Measurements from ENCODE around the gene ADSS1. TPM values are rescaled to one million over a fixed set of nuclear protein-coding genes. Genes with fewer than 3 reads are reported as not detected.

ADSS1 gene
- total RNA-seq, 4 donors from 2014 or later: 2.8 to 12.4 (median 9.0) TPM

GRCh38 chr14:104734991-104735779 lies 11.2 kb downstream of the ADSS1 start:
- DNase-seq (ENCODE audit: low spot score in 2 of 2): no peak
- Histone ChIP-seq H3K27me3 (no peaks in the 10 kb centered on the region), H3K4me1 (peaks cover 47% of the 10 kb centered on the region), H3K27ac (no peak overlapping the region), H3K36me3 (no peaks in the 10 kb centered on the region), H3K4me3 (no peak overlapping the region), H3K9me3 (no peaks in the 10 kb centered on the region)
- 90% methylated on average over 3 of the region's 31 CpGs for WGBS
- TF ChIP-seq POLR2AphosphoS5 (IDR thresholded peaks at IDR 0.05) (no peak), EP300 (IDR thresholded peaks at IDR 0.05) (no peak), POLR2A (IDR thresholded peaks at IDR 0.05) (no peak)
- TF ChIP-seq, protein P1, sequence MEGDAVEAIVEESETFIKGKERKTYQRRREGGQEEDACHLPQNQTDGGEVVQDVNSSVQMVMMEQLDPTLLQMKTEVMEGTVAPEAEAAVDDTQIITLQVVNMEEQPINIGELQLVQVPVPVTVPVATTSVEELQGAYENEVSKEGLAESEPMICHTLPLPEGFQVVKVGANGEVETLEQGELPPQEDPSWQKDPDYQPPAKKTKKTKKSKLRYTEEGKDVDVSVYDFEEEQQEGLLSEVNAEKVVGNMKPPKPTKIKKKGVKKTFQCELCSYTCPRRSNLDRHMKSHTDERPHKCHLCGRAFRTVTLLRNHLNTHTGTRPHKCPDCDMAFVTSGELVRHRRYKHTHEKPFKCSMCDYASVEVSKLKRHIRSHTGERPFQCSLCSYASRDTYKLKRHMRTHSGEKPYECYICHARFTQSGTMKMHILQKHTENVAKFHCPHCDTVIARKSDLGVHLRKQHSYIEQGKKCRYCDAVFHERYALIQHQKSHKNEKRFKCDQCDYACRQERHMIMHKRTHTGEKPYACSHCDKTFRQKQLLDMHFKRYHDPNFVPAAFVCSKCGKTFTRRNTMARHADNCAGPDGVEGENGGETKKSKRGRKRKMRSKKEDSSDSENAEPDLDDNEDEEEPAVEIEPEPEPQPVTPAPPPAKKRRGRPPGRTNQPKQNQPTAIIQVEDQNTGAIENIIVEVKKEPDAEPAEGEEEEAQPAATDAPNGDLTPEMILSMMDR (IDR thresholded peaks at IDR 0.05): no peak

DNA sequence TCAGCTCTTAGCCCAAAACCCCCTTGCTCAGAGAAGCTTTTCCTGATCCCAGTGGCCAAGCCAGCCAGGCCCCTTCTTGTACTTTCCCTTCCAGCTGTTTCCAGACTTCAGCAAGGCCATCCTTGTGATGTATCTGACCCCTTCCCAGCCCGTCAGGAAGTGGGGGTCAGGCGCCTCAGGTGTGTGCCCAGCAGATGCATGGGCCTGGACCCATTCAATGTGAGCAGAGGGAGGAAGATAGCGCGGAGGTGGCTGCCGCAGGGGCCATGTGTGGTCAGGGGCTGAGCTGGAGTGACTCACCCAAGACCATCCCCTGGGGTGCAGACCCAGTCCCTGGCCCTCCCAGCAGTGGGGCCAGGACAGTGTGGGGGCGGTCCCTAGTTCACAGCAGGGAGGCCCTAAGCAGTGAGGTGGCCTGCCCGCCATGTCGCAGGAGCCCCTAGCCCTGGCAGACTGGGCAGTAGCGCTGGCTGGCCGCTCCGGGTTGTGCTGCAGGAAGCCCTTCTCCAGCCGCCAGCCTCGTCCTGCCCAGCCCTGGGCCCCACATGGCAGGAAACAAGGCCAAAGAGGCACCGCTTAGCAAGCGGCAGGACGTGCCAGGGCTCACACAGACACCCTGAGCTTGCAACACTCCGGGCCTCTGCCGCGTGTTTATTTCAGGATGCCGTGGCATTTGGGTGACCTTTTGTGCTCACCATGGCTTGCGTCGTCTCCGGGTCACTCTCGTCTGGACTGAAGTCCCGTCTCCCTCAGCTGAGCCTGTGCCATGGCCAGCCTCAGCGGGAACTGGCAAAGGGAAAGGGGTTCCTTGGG lies 12.0 kb downstream of the ADSS1 start:
- TF ChIP-seq, protein P1 (IDR thresholded peaks at IDR 0.05): no peak
- peak in 2 of 3 donors; percentile 82 to 85 for TF ChIP-seq POLR2AphosphoS5 (IDR thresholded peaks at IDR 0.05)
- no peak for TF ChIP-seq EP300 (IDR thresholded peaks at IDR 0.05)
- H3K4me1 ChIP-seq: peaks cover 47% of the 10 kb centered on the region
- 37% methylated on average over 21 of the region's 26 CpGs for WGBS
- no peaks in the 10 kb centered on the region for H3K36me3 ChIP-seq
- H3K4me3 ChIP-seq: no peak overlapping the region
- H3K27me3 ChIP-seq: no peaks in the 10 kb centered on the region
- H3K27ac ChIP-seq: peak overlapping the region; percentile 56
- H3K9me3 ChIP-seq: no peaks in the 10 kb centered on the region
- peak; percentile 90 for DNase-seq (ENCODE audit: low spot score in 2 of 2)

DNA sequence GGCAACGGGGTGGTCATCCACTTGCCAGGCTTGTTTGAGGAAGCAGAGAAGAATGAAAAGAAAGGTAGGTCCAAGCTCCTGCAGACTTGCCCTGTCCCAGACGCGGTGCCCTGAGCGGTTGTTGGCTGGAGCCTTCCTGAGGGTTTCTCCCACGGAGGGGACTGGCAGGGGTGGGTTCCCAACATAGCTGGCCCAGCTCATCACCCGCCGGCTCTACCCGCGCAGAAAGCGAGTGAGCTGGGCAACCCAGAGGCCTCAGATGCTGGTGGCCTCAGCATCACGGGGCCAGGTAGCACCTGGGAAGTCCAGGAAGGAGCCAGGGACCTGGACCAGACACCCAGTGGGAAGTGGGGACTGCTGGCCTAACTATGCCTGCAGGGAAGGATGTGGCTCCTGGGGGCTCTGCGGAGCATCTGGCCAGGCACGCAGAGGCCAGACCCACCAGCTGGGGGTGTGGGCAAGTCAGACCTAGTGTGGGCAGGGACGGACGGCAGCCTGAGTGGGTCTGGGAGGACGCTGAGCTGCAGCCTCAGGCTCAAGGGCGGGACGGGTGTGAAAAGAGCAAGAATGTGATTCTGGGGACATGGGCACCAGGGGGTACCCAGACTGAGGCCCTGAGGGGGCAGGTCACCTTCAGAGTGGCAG lies 14.5 kb downstream of the ADSS1 start:
- H3K27ac ChIP-seq: no peak overlapping the region
- no peak overlapping the region for H3K4me3 ChIP-seq
- H3K36me3 ChIP-seq: no peaks in the 10 kb centered on the region
- 97% methylated on average over 16 of the region's 18 CpGs for WGBS
- DNase-seq (ENCODE audit: low spot score in 2 of 2): no peak
- H3K27me3 ChIP-seq: no peaks in the 10 kb centered on the region
- TF ChIP-seq EP300 (IDR thresholded peaks at IDR 0.05) (no peak), POLR2AphosphoS5 (IDR thresholded peaks at IDR 0.05) (no peak), POLR2A (IDR thresholded peaks at IDR 0.05) (no peak)
- TF ChIP-seq, protein P1 (IDR thresholded peaks at IDR 0.05): no peak
- H3K4me1 ChIP-seq: peaks cover 25% of the 10 kb centered on the region
- no peaks in the 10 kb centered on the region for H3K9me3 ChIP-seq

- Histone ChIP-seq H3K4me1 (peaks cover 21% of the 10 kb centered on the region), H3K27ac (no peak overlapping the region), H3K27me3 (no peaks in the 10 kb centered on the region), H3K4me3 (no peak overlapping the region), H3K9me3 (no peaks in the 10 kb centered on the region), H3K36me3 (no peaks in the 10 kb centered on the region)
- TF ChIP-seq POLR2AphosphoS5 (IDR thresholded peaks at IDR 0.05) (no peak), POLR2A (IDR thresholded peaks at IDR 0.05) (no peak), EP300 (IDR thresholded peaks at IDR 0.05) (no peak)
- TF ChIP-seq, protein P1 (IDR thresholded peaks at IDR 0.05): no peak
- WGBS: 94% methylated on average over 7 of the region's 17 CpGs
- DNase-seq (ENCODE audit: low spot score in 2 of 2): no peak
These were observed 15.0 kb downstream of the ADSS1 start for GRCh38 chr14:104739026-104739425.

Measured in suprapubic skin (tissue), 4 donors.